Neural progenitor cell (in vitro differentiated cells): ENCODE results near the gene UBE2Q2. TPM values are rescaled to one million over a fixed set of nuclear protein-coding genes. Genes with fewer than 3 reads are reported as not detected.
"Not testable (repeated sequence)": the region's sequence is repeated elsewhere in the genome, so short reads cannot be mapped to it uniquely, and the experiment has no call there.

Experiments
- DNase-seq: peaks from one replicate; pipeline ENCODE4 v3.0.0-alpha.2; 2016; ENCODE audit warnings: low spot score
- H2AFZ ChIP-seq: fragments of 200-600 bp; sonication (generic); replicated peaks from 2 replicates; pipeline ENCODE4 v1.6.1; 2016; ENCODE audit warnings: antibody characterized with exemption
- H3F3A ChIP-seq: fragments of 200-600 bp; sonication (generic); 2 replicates; pipeline ENCODE4 v1.6.1; 2016; ENCODE audit warnings: antibody characterized with exemption, low read depth
- H3K27ac ChIP-seq: fragments of 200-600 bp; sonication (generic); 2 replicates; pipeline ENCODE4 v1.5.1; 2016; ENCODE audit warnings: mild to moderate bottlenecking
- H3K27me3 ChIP-seq: fragments of 200-600 bp; sonication (generic); 2 replicates; pipeline ENCODE4 v1.6.1; 2016; ENCODE audit warnings: mild to moderate bottlenecking, moderate library complexity
- H3K36me3 ChIP-seq: fragments of 200-600 bp; sonication (generic); 2 replicates; pipeline ENCODE4 v1.5.1; 2016
- H3K4me1 ChIP-seq: fragments of 200-600 bp; sonication (generic); 2 replicates; pipeline ENCODE4 v1.6.1; 2016; ENCODE audit warnings: mixed run types
- H3K4me2 ChIP-seq: fragments of 200-600 bp; sonication (generic); 2 replicates; pipeline ENCODE4 v1.6.1; 2016
- H3K4me3 ChIP-seq: fragments of 200-600 bp; sonication (generic); 2 replicates; pipeline ENCODE4 v1.5.1; 2016
- H3K79me2 ChIP-seq: fragments of 200-600 bp; sonication (generic); 2 replicates; pipeline ENCODE4 v1.6.1; 2016; ENCODE audit warnings: low read depth
- H3K9ac ChIP-seq: fragments of 200-600 bp; sonication (generic); 2 replicates; pipeline ENCODE4 v1.6.1; 2016
- H3K9me3 ChIP-seq: fragments of 200-600 bp; sonication (generic); 2 replicates; pipeline ENCODE4 v1.5.1; 2016; ENCODE audit warnings: low read depth
- H4K20me1 ChIP-seq: fragments of 200-600 bp; sonication (generic); 2 replicates; pipeline ENCODE4 v1.6.1; 2016; ENCODE audit warnings: low read depth
- H3K27ac Mint-ChIP-seq: 3 replicates; pipeline ENCODE4 v1.8.0; 2021; ENCODE audit warnings: mixed read lengths
- H3K27me3 Mint-ChIP-seq: 2 replicates; pipeline ENCODE4 v1.8.0; 2022; ENCODE audit warnings: low read depth, mild to moderate bottlenecking, inconsistent platforms, moderate library complexity, mixed read lengths; ENCODE audit not compliant: insufficient read depth
- H3K36me3 Mint-ChIP-seq: 3 replicates; pipeline ENCODE4 v1.8.0; 2021; ENCODE audit warnings: mixed read lengths
- H3K4me1 Mint-ChIP-seq: 3 replicates; pipeline ENCODE4 v1.8.0; 2021; ENCODE audit warnings: mixed read lengths
- H3K4me3 Mint-ChIP-seq: 3 replicates; pipeline ENCODE4 v1.8.0; 2021; ENCODE audit warnings: mild to moderate bottlenecking, moderate library complexity, mixed read lengths
- H3K9me3 Mint-ChIP-seq: 3 replicates; pipeline ENCODE4 v1.8.0; 2020; ENCODE audit warnings: mixed read lengths
- CTCF ChIP-seq: fragments of 200-600 bp; sonication (generic); IDR thresholded peaks from 2 replicates; pipeline ENCODE4 v1.5.1; 2017; ENCODE audit warnings: antibody characterized with exemption, mild to moderate bottlenecking
- EZH2 ChIP-seq: fragments of 200-600 bp; sonication (generic); IDR thresholded peaks from 2 replicates; pipeline ENCODE4 v1.6.1; 2017; ENCODE audit warnings: antibody characterized with exemption, mild to moderate bottlenecking, moderate library complexity
- EZH2phosphoT487 ChIP-seq: fragments of 200-600 bp; sonication (generic); IDR thresholded peaks from 2 replicates; pipeline ENCODE4 v1.6.1; 2017; ENCODE audit warnings: antibody characterized with exemption
- total RNA-seq: library from RNA; depleted of rRNA; stranded (reverse); fragments of >200 nt; gene quantifications from 2 replicates; pipeline ENCODE4 v1.2.3, GENCODE V29; 2015; ENCODE audit warnings: low replicate concordance

Gene UBE2Q2
- total RNA-seq, 1 donor from 2014 or later: 25.8 TPM

- H3K4me2 ChIP-seq: no peak overlapping the region
- peaks cover 30% of the 10 kb centered on the region for H3K79me2 ChIP-seq
- H3K36me3 ChIP-seq: no peaks in the 10 kb centered on the region
- Mint-ChIP-seq H3K27me3 (no peaks in the 10 kb centered on the region), H3K9me3 (no peaks in the 10 kb centered on the region), H3K27ac (no peak overlapping the region), H3K4me3 (no peak overlapping the region), H3K4me1 (peaks cover 2% of the 10 kb centered on the region), H3K36me3 (peaks cover 12% of the 10 kb centered on the region)
- no peaks in the 10 kb centered on the region for H3K9me3 ChIP-seq
- H3K4me3 ChIP-seq: no peak overlapping the region
- no peak for TF ChIP-seq EZH2
- TF ChIP-seq EZH2phosphoT487: no peak
- no peak overlapping the region for H3K27ac ChIP-seq
- H3K27me3 ChIP-seq: no peaks in the 10 kb centered on the region
- peaks cover 15% of the 10 kb centered on the region for H3K4me1 ChIP-seq
- no peak overlapping the region for H3K9ac ChIP-seq
- no peak overlapping the region for H2AFZ ChIP-seq
- H4K20me1 ChIP-seq: peaks cover 11% of the 10 kb centered on the region
- H3F3A ChIP-seq: peaks cover 11% of the 10 kb centered on the region
- DNase-seq: no peak
Observed at GRCh38 chr15:75864213-75865059, 21.2 kb downstream of the UBE2Q2 start.

GRCh38 chr15:75866045-75866444 is 22.8 kb downstream of the UBE2Q2 start:
- not testable (repeated sequence) for H3K9me3 ChIP-seq, H3K27me3 ChIP-seq, H3K27ac ChIP-seq, H3K4me2 ChIP-seq, H3K4me1 Mint-ChIP-seq, H3K4me3 ChIP-seq, H3K27ac Mint-ChIP-seq, H3K4me3 Mint-ChIP-seq, DNase-seq, H3K27me3 Mint-ChIP-seq, H3K9me3 Mint-ChIP-seq, H2AFZ ChIP-seq, H3K36me3 ChIP-seq, H3K9ac ChIP-seq
- H3K4me1 ChIP-seq: peaks cover 20% of the 10 kb centered on the region
- peaks cover 21% of the 10 kb centered on the region for H3K79me2 ChIP-seq
- H4K20me1 ChIP-seq: peaks cover 25% of the 10 kb centered on the region
- peaks cover 11% of the 10 kb centered on the region for H3F3A ChIP-seq
- peaks cover 12% of the 10 kb centered on the region for H3K36me3 Mint-ChIP-seq

GRCh38 chr15:75866916-75867315 is 23.7 kb downstream of the UBE2Q2 start:
- peaks cover 11% of the 10 kb centered on the region for H3F3A ChIP-seq
- no peak overlapping the region for H3K4me2 ChIP-seq
- Mint-ChIP-seq H3K4me1 (peaks cover 17% of the 10 kb centered on the region), H3K36me3 (peaks cover 9% of the 10 kb centered on the region), H3K9me3 (no peaks in the 10 kb centered on the region), H3K27me3 (no peaks in the 10 kb centered on the region), H3K27ac (no peak overlapping the region), H3K4me3 (no peak overlapping the region)
- H3K36me3 ChIP-seq: no peaks in the 10 kb centered on the region
- no peak overlapping the region for H3K9ac ChIP-seq
- H3K27me3 ChIP-seq: no peaks in the 10 kb centered on the region
- no peaks in the 10 kb centered on the region for H3K9me3 ChIP-seq
- peaks cover 20% of the 10 kb centered on the region for H3K4me1 ChIP-seq
- peaks cover 30% of the 10 kb centered on the region for H4K20me1 ChIP-seq
- no peak overlapping the region for H3K4me3 ChIP-seq
- TF ChIP-seq EZH2 (no peak), EZH2phosphoT487 (no peak), CTCF (no peak)
- H3K27ac ChIP-seq: no peak overlapping the region
- no peak for DNase-seq
- no peak overlapping the region for H2AFZ ChIP-seq
- peaks cover 21% of the 10 kb centered on the region for H3K79me2 ChIP-seq

GRCh38 chr15:75867449-75867848 is 24.2 kb downstream of the UBE2Q2 start:
- Mint-ChIP-seq H3K4me1 (peaks cover 18% of the 10 kb centered on the region), H3K36me3 (peaks cover 9% of the 10 kb centered on the region), H3K9me3 (no peaks in the 10 kb centered on the region), H3K4me3 (no peak overlapping the region), H3K27ac (no peak overlapping the region), H3K27me3 (no peaks in the 10 kb centered on the region)
- peaks cover 11% of the 10 kb centered on the region for H3F3A ChIP-seq
- TF ChIP-seq CTCF: no peak
- TF ChIP-seq EZH2phosphoT487: no peak
- no peak for TF ChIP-seq EZH2
- peaks cover 20% of the 10 kb centered on the region for H3K4me1 ChIP-seq
- no peaks in the 10 kb centered on the region for H3K36me3 ChIP-seq
- peaks cover 21% of the 10 kb centered on the region for H3K79me2 ChIP-seq
- H3K4me3 ChIP-seq: no peak overlapping the region
- no peak overlapping the region for H3K27ac ChIP-seq
- DNase-seq: no peak
- no peaks in the 10 kb centered on the region for H3K9me3 ChIP-seq
- no peak overlapping the region for H3K9ac ChIP-seq
- H2AFZ ChIP-seq: no peak overlapping the region
- no peak overlapping the region for H3K4me2 ChIP-seq
- H3K27me3 ChIP-seq: no peaks in the 10 kb centered on the region
- peaks cover 32% of the 10 kb centered on the region for H4K20me1 ChIP-seq
